Choroid plexus epithelial cell (primary cell): ENCODE data around the gene CDC45.

Experiments
- DNase-seq: peaks from one replicate; pipeline ENCODE4 v3.0.0-alpha.2; 2010; ENCODE audit warnings: low read depth
- H3K4me3 ChIP-seq: 2 replicates; pipeline ENCODE4 v1.5.1; 2011; ENCODE audit warnings: low read depth, mild to moderate bottlenecking, control low read depth, low read length, moderate library complexity
- CTCF ChIP-seq: conservative IDR thresholded peaks from 2 replicates; pipeline ENCODE4 v1.5.1; 2011; ENCODE audit warnings: low read depth, mild to moderate bottlenecking, control low read depth, inconsistent platforms, low read length, moderate library complexity

Gene CDC45

DNA sequence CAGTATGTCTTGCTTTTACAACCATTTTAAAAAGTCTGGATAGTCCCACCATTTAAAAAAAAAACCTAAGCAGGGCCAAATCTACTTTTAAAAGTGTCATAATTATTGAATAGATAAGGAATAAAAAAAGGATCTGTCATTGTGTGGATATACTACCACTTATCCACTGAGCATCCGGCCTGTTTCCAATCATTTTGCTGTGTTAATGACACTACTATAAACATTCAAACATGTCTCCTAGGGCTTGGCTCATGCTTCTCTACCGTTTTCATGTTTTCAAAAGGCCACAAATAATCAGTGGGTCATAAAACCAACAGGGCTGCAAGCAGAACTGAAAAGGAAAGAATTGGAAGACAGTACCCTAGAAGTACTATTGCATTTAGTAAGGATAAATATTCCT lies 19.7 kb upstream of the CDC45 start:
- H3K4me3 ChIP-seq, result no peak overlapping the region
- no peak for DNase-seq
- TF ChIP-seq CTCF, result no peak

- no peak for DNase-seq
- H3K4me3 ChIP-seq, result no peak overlapping the region
- TF ChIP-seq CTCF, result no peak
Measured at GRCh38 chr22:19461506-19461905, 18.2 kb upstream of the CDC45 start.

- no peak overlapping the region for H3K4me3 ChIP-seq
- TF ChIP-seq CTCF, result no peak
- DNase-seq, result no peak
Measured at GRCh38 chr22:19463008-19463407, 16.7 kb upstream of the CDC45 start.

DNA sequence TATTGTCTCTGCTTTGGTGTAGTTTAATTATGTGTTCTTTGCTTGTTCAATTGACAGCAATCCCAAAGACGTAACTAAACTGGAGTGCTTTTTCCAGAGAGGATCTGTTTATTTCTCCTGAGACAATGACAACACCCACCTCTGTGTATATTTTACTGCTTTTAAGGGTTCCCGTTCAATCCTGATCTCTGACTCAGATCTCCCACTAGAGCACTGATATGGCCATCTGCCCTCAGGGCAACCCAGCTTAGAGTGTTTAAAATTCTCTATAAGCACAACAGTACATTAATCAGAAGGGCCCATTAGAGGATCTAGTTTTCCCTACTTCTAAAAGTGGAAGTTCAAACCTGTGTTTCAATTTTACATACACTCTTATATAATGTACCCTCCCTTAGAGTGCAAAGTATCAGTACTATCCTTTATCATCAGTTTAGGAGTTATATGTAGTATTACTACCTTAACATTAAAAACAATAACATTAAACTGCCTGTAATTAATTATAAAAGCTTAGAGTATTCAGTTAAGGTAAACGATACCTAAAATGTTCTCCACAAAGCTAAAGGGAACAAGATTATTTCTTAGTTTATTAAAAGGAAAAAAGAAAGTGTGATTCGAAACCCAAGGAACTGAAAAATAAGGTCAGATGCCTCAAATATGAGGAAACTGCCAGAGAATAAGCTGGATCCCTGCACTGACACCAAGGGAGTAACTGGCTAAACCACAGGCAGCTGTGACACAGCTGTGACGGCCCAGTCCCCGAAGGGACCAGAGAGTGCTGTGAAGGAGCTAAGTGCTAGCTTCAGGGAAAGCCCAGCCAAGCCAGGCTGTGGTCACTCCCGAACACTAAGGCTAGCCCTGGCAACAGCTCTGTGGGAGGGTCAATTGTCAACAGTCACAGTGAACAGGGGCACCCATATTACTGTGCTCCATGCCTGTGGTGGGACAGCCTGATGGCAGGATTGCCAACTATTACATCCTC lies 15.9 kb upstream of the CDC45 start:
- DNase-seq, result peak; percentile 58
- no peak for TF ChIP-seq CTCF
- H3K4me3 ChIP-seq, result no peak overlapping the region

DNA sequence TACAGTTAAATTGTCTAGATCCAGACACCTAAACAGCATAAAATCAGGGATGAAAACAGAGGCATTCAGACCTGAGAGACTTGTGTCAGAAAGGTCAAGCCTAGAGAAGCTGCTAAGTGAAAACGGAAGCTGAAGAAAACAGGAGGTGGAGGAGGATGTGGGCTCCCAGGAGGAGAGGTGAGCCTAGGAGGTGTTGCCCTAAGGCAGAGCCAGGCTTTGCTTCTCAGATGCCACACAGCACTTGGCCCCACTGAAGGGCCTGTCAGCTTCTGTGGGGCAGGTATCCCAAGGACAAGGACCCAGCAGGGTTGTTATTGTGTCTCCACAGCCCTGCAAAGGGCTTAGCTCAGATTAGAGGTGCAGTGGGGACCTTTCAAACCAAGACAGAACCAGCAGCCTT lies 15.2 kb upstream of the CDC45 start:
- TF ChIP-seq CTCF, result no peak
- no peak overlapping the region for H3K4me3 ChIP-seq
- DNase-seq, result no peak

DNA sequence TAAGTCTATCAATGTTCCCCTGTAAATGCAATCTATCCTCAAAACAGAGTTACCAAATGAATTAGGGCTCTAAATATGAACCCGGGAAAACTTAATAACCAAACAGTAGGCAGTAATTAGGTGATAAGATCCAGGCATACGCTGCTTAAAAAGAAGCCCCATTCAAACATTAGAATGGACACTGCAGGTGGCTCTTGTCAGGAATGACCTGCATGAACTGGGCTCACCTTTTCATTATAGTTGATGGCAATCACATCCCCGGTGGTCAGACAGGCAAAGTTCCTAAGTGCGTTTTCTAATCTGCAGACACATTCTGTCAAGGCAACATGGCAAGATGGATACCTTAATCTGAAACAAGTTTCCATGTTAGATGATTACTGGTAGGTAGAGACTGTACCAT lies 14.7 kb upstream of the CDC45 start:
- DNase-seq, result no peak
- H3K4me3 ChIP-seq, result no peak overlapping the region
- TF ChIP-seq CTCF, result no peak

GRCh38 chr22:19466126-19466716 lies 13.5 kb upstream of the CDC45 start:
- no peak overlapping the region for H3K4me3 ChIP-seq
- no peak for DNase-seq
- no peak for TF ChIP-seq CTCF
